ENCODE results near the gene PLCB4. TPM values are rescaled to one million over a fixed set of nuclear protein-coding genes. Genes with fewer than 3 reads are reported as not detected.

Gene PLCB4
- total and polyA plus RNA-seq, 2 experiments from 2014 or later, result 6.5 to 16.1 TPM

DNA sequence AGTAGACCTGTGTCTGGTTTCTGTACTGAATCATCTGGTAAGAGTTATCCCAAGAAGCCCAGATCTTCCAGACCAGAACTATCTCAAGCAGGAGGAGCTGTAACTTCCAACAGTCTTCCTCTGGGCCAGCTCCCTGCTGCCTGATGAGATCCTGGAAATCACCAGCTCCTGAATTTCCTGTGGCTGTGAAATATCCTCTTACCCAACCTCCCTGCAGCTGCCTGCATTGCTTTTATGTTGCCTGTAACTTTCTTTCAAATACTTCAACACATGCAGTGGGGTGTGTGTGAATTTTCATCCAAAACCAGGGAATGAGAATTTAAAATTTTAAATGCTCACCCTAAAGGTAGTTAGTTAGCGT is 285.0 kb downstream of the PLCB4 start (continued):
- TF ChIP-seq, protein P1, sequence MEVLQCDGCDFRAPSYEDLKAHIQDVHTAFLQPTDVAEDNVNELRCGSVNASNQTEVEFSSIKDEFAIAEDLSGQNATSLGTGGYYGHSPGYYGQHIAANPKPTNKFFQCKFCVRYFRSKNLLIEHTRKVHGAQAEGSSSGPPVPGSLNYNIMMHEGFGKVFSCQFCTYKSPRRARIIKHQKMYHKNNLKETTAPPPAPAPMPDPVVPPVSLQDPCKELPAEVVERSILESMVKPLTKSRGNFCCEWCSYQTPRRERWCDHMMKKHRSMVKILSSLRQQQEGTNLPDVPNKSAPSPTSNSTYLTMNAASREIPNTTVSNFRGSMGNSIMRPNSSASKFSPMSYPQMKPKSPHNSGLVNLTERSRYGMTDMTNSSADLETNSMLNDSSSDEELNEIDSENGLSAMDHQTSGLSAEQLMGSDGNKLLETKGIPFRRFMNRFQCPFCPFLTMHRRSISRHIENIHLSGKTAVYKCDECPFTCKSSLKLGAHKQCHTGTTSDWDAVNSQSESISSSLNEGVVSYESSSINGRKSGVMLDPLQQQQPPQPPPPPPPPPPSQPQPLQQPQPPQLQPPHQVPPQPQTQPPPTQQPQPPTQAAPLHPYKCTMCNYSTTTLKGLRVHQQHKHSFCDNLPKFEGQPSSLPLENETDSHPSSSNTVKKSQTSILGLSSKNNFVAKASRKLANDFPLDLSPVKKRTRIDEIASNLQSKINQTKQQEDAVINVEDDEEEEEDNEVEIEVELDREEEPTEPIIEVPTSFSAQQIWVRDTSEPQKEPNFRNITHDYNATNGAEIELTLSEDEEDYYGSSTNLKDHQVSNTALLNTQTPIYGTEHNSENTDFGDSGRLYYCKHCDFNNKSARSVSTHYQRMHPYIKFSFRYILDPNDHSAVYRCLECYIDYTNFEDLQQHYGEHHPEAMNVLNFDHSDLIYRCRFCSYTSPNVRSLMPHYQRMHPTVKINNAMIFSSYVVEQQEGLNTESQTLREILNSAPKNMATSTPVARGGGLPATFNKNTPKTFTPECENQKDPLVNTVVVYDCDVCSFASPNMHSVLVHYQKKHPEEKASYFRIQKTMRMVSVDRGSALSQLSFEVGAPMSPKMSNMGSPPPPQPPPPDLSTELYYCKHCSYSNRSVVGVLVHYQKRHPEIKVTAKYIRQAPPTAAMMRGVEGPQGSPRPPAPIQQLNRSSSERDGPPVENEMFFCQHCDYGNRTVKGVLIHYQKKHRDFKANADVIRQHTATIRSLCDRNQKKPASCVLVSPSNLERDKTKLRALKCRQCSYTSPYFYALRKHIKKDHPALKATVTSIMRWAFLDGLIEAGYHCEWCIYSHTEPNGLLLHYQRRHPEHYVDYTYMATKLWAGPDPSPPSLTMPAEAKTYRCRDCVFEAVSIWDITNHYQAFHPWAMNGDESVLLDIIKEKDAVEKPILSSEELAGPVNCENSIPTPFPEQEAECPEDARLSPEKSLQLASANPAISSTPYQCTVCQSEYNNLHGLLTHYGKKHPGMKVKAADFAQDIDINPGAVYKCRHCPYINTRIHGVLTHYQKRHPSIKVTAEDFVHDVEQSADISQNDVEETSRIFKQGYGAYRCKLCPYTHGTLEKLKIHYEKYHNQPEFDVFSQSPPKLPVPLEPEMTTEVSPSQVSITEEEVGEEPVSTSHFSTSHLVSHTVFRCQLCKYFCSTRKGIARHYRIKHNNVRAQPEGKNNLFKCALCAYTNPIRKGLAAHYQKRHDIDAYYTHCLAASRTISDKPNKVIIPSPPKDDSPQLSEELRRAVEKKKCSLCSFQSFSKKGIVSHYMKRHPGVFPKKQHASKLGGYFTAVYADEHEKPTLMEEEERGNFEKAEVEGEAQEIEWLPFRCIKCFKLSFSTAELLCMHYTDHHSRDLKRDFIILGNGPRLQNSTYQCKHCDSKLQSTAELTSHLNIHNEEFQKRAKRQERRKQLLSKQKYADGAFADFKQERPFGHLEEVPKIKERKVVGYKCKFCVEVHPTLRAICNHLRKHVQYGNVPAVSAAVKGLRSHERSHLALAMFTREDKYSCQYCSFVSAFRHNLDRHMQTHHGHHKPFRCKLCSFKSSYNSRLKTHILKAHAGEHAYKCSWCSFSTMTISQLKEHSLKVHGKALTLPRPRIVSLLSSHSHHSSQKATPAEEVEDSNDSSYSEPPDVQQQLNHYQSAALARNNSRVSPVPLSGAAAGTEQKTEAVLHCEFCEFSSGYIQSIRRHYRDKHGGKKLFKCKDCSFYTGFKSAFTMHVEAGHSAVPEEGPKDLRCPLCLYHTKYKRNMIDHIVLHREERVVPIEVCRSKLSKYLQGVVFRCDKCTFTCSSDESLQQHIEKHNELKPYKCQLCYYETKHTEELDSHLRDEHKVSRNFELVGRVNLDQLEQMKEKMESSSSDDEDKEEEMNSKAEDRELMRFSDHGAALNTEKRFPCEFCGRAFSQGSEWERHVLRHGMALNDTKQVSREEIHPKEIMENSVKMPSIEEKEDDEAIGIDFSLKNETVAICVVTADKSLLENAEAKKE (CRISPR knock-in tag; IDR thresholded peaks at IDR 0.05), result no peak
- no peak for TF ChIP-seq ZNF331 (CRISPR knock-in tag; IDR thresholded peaks at IDR 0.05; ENCODE audit: low read depth)

GRCh38 chr20:9354579-9354978 is 285.7 kb downstream of the PLCB4 start:
- H3K36me3 Mint-ChIP-seq (ENCODE audit: low read depth), result no peaks in the 10 kb centered on the region
- no peak overlapping the region for H3K27ac Mint-ChIP-seq
- Histone ChIP-seq H4K20me1 (replicated peaks; ENCODE audit: insufficient read depth) (no peaks in the 10 kb centered on the region), H3K4me1 (ENCODE audit: insufficient read depth) (0 out of 2 replicates have a peak, but pooled peaks cover 5% of the 10 kb centered on the region), H3K4me2 (no peak overlapping the region), H3F3A (replicated peaks; ENCODE audit: low read depth) (no peaks in the 10 kb centered on the region), H3K79me2 (replicated peaks; ENCODE audit: insufficient read depth) (no peaks in the 10 kb centered on the region), H2AFZ (no peak overlapping the region), H3K9me2 (ENCODE audit: insufficient read depth) (no peaks in the 10 kb centered on the region), H3K27me3 (ENCODE audit: insufficient read depth) (no peaks in the 10 kb centered on the region), H3K27ac (ENCODE audit: low read depth) (no peak overlapping the region), H3K4me3 (no peak overlapping the region), H3K36me3 (ENCODE audit: insufficient read depth) (no peaks in the 10 kb centered on the region)
- H3K4me3 Mint-ChIP-seq, result no peak overlapping the region
- H3K9me3 Mint-ChIP-seq, result no peaks in the 10 kb centered on the region
- H3K4me1 Mint-ChIP-seq, result peaks cover 9% of the 10 kb centered on the region; the same call in 2 of the 3 replicates
- ATAC-seq (no peak), DNase-seq (ENCODE audit: low spot score) (no peak)
- H3K27me3 Mint-ChIP-seq (ENCODE audit: insufficient read depth, low read depth, poor library complexity), result peaks cover 3% of the 10 kb centered on the region
- TF ChIP-seq CTCF (conservative IDR thresholded peaks at IDR 0.05; ENCODE audit: low read depth in 2 of 2) (no peak), POLR2AphosphoS5 (IDR thresholded peaks at IDR 0.05; ENCODE audit: low read depth) (no peak), CREB1 (CRISPR knock-in tag; IDR thresholded peaks at IDR 0.05; ENCODE audit: low read depth) (no peak), EZH2 (IDR thresholded peaks at IDR 0.05; ENCODE audit: low read depth, unreplicated experiment) (no peak), ZNF331 (CRISPR knock-in tag; IDR thresholded peaks at IDR 0.05; ENCODE audit: low read depth) (no peak), JUNB (IDR thresholded peaks at IDR 0.05; ENCODE audit: unreplicated experiment) (no peak), EZH2phosphoT487 (IDR thresholded peaks at IDR 0.05; ENCODE audit: unreplicated experiment) (no peak), ETS1 (IDR thresholded peaks at IDR 0.05) (no peak), ZNF114 (CRISPR knock-in tag; IDR thresholded peaks at IDR 0.05) (no peak)

Data from GM23338 (cell line).